SK-N-DZ (cell line): Measurements from ENCODE around the gene MPPED2.

Experiments
- DNase-seq: peaks from one replicate; pipeline ENCODE4 v3.0.0-alpha.2; 2015; ENCODE audit warnings: low spot score

The MPPED2 gene

DNA sequence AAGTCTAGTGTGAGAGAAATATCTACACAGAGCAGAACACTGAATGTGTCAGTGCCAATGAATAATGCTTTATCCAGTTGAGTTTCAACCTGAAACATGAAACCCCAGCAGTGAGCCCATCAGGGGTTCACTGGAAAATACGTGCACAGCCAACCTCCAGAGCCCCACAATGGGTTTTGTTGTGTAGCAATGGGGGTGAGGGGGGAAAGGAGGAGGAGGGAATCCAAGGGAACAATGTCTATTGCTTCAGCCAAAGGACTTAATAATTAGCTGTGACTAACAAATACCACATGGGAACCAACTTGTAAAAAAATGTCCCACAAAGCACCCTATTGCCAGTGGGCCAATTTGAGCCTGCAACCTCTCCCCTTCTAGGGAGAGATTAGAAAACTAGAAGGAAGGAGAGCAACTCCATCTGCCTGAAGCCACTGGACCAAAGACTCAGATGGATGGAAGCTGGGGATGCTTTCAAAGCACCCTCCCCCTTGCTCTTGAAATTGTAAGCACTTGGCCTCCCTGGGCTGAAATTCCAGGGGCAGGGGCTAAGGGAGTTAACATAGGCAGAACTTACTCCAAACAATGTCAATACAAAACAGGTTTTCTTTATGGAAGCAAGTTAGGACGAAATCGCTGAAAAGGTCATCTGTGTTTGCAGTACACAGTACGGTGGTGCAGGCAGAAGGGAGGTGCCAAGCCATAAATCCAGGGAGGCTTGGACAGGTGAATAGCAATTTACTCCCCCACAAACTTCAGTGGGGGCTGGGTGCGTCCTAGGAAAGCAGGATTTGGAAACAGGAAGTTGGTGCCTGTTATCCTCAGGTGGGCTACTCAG, 163.5 kb downstream of the MPPED2 start:
- DNase-seq = no peak

GRCh38 chr11:30420233-30420787, 165.8 kb downstream of the MPPED2 start:
- DNase-seq = no peak

- peak; percentile 41 for DNase-seq
Observed at GRCh38 chr11:30414806-30415205, 171.3 kb downstream of the MPPED2 start.

GRCh38 chr11:30414244-30414643, 171.9 kb downstream of the MPPED2 start:
- peak; percentile 46 for DNase-seq

- no peak for DNase-seq
Observed at GRCh38 chr11:30412509-30412908, 173.6 kb downstream of the MPPED2 start.

DNA sequence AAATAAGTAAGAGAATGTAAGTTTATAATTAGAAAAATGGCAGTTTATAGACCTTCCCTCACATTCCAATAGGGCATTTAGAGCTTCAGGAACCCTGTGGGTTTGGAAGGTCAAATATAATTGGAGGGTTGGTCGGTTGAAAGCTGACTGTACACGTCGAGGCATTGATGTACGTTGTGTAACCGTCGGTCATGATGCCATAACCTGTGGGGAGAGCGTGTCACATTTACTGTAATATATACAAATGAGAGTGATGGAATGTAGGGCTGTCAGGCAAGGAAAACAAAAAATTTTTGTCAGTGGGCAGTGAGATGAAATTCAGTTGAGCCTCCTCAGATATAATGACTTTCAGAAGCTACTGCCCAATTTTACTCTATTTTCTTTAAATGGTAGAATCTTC, 174.8 kb downstream of the MPPED2 start:
- no peak for DNase-seq

DNA sequence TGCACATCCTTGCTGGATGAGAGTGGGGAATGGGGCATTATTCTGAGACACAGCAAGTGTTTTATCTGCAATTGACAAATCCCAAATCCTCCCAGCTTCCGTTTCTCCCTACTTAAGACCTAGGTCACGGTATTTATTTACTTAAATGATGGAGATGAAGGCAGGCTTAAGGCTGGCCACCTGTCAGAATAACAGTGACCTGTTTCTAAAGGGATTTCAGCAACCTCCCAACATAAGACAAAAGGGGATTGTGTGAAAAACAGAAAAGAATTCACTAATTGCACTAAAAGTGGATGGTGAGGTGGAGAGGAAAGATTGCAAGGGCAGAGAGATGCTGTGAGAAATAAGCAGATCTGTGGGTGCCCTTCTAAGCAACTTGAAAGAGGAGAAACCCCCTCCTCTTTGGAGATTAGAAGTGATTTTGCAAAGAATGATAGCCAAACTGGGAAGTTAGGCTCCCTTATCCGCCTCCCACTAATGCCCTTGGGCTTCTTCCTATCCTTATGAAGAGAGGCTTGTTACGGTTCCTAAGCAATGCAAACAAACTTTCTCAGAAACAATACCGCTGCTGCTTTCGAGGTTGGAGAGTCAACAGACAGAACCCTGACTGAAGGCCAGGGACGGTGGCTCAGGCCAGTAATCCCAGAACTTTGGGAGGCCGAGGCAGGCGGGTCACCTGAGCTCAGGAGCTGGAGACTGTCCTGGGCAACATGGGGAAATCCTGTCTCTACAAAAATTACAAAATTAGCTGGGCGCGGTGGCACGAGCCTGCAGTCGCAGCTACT, 179.0 kb downstream of the MPPED2 start:
- DNase-seq = no peak

- no peak for DNase-seq
Observed at GRCh38 chr11:30405385-30405784, 180.8 kb downstream of the MPPED2 start.

- no peak for DNase-seq
Observed at GRCh38 chr11:30404136-30404535, 182.0 kb downstream of the MPPED2 start.

DNA sequence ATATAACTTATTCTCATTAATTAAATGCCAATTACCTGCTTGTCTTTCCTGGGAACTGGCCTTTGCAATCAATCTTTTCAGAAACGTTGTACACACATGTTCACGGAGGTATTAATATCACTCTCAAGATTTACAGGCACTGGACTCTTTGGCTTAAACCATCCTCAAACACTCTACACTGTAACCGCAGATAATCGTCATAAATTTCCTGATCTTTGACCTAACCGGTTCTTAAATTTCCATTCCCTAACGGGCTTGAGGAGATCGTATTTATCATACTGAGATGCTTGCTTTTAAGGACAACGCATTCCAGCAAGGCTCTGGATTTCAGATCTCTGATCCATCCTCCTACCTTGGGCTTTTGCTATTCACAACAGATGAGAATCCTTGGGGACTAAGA, 190.4 kb downstream of the MPPED2 start:
- DNase-seq = no peak

DNA sequence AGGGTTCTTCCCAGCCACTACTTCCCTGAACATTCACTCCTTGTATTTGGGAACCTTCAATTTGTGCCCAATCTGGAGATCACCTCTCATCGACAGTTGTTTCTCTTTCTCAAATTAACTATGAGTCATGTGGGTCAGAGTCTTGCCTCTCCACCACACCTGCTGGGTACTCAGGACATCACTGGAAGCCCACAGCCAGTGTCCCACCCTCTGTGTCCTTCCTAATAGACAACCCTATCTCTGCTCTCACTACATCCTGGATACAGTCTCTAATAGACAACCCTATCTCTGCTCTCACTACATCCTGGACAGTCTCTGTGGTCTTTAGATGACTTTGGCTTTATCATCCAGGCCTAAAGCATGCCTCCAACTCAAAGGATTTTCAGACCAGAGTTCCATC, 193.1 kb downstream of the MPPED2 start:
- DNase-seq = no peak

- peak; percentile 45 for DNase-seq
Observed at GRCh38 chr11:30392221-30392784, 193.8 kb downstream of the MPPED2 start.

GRCh38 chr11:30388957-30389356, 197.2 kb downstream of the MPPED2 start:
- no peak for DNase-seq

- DNase-seq = peak; percentile 57
Observed at GRCh38 chr11:30387891-30388861, 198.0 kb downstream of the MPPED2 start.

GRCh38 chr11:30381879-30382278, 204.3 kb downstream of the MPPED2 start:
- no peak for DNase-seq

DNA sequence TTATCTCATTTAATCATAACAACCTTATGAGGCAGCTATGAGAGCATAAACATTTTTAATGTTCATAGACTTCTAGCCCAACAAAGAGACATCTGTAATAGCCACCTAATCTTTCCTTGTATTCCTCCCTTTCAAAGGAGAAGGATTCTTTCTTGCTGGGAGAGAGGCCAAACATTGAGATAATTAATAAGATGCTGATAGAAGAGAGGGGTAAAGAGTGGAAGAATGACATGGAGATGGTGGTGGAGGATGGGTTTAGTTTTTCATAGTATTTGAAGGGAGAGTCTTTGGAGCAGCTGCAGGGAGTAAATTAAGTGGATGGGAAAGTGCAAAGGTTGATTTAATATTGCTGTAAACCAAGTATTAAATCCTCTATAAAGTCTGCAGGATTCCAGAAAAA, 205.3 kb downstream of the MPPED2 start:
- DNase-seq = no peak

DNA sequence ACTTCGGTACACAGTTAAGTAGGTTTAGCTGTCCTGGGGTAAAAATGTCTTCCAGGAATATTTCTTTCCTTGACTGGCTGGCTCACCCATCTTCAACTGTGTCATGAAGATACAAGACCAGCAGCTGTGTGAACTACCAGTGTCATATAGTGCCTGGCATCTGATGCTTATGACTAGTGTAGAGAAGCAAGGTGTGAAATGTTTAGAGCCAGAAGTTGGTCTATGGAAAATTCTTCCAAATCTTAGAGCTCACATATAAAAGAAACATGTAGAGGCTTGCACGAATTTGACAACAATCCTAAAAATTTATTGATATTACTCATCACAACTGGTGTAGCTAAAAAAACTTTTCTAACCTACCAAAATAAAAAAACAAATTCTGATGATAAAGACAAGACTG, 208.8 kb downstream of the MPPED2 start:
- DNase-seq = no peak

DNA sequence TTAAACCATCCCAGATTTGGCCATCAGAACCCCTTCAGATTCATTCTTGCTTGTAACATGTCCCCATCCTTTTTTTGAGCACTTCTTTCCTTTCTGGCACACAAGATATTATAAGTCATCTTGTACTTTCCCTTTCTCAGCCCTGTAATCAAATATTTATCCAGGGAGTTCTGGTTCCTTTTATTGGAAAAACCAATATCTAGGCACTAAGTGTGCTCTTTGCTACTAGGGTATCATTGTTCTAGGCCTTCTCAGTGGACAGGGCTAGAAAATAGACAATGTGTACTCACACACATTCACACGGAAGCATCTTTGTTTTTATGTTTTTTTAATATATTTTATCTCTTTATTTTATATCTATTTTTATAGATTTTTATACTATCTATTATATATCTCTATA, 216.0 kb downstream of the MPPED2 start:
- no peak for DNase-seq

DNA sequence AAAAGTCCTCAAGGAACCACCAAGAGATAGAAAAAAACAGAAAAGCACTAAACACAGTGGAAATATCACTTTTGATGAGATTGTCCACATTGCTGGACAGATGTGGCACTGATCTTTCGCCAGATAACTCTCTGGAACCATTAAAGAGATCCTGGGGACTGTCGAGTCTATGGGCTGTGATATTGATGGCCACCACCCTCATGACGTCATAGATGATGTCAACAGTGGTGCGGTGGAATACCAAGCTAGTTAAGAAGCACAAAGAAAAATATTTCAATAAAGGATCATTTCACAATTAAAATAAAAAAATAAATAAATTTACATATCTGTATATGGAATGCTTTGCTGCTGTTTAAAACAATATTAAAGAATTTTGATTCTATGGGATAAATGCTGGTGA, 217.8 kb downstream of the MPPED2 start:
- no peak for DNase-seq

DNA sequence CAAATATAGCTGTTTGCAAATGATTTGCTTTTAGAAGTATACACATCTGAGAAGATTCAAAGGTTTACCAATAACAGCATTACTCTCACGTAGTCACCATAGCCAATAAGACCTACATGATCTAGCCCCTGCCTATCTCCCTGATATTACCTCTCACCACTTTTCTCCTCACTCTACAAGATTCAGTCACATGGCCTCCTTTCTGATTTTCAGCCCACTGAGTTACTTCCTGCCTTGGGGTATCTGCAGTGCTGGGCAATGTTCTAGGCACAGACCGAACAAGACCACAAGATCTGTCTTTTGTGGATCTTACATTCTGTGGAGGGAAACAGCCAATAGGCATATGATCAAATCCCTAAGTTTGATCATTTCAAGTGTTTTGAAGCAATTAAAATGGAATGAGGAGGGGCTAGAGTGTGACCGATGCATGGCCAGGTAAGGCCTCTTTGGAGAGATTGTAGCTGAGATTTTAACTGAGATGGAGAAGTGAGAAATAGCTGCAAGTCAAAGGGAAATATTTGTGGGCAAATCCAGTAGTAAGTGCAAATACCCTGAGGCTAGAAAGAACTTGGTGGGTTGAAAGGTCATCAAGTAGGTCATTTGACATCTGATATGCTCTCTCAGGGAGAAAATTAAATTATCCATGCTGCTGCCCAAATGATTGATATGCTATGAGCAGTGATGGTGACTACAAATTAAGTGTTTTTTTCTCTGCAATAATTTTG, 220.2 kb downstream of the MPPED2 start:
- peak; percentile 32 for DNase-seq
